HFFc6 (cell line): Measurements from ENCODE around the gene CNEP1R1. TPM values are rescaled to one million over a fixed set of nuclear protein-coding genes. Genes with fewer than 3 reads are reported as not detected.
A peak's percentile ranks its signal among the peaks of the same experiment; 100 is the strongest.

ENCODE experiments used
- DNase-seq: peaks from one replicate; pipeline ENCODE4 v3.0.0-alpha.2; 2018
- H3K27ac Mint-ChIP-seq: 2 replicates; pipeline ENCODE4 v1.8.0; 2020; ENCODE audit warnings: mild to moderate bottlenecking, mixed read lengths
- H3K27me3 Mint-ChIP-seq: 2 replicates; pipeline ENCODE4 v1.8.0; 2021; ENCODE audit warnings: mild to moderate bottlenecking, moderate library complexity, mixed read lengths; ENCODE audit not compliant: insufficient read depth
- H3K36me3 Mint-ChIP-seq: 2 replicates; pipeline ENCODE4 v1.8.0; 2021; ENCODE audit warnings: low read depth, mixed read lengths
- H3K4me1 Mint-ChIP-seq: 2 replicates; pipeline ENCODE4 v1.8.0; 2020; ENCODE audit warnings: low read depth, mixed read lengths
- H3K4me3 Mint-ChIP-seq: 2 replicates; pipeline ENCODE4 v1.8.0; 2020; ENCODE audit warnings: mild to moderate bottlenecking, moderate library complexity, mixed read lengths
- H3K9me3 Mint-ChIP-seq: 2 replicates; pipeline ENCODE4 v1.8.0; 2020; ENCODE audit warnings: mild to moderate bottlenecking, mixed read lengths
- CTCF ChIP-seq: fragments of 200-600 bp; sonication (generic); IDR thresholded peaks from 2 replicates; pipeline ENCODE4 v1.5.0; 2021; ENCODE audit warnings: antibody characterized with exemption, mild to moderate bottlenecking
- long read RNA-seq: library from polyadenylated mRNA; unstranded; transcript quantifications from one replicate; pipeline ENCODE4 v2.0.0, GENCODE V29; 2019
- total RNA-seq, 6 experiments: library from RNA; stranded (reverse); fragmentation: NEBNext Ultra II Directional; extraction: Animal tissue kit (Norgen Biotek cat#: 25700); gene quantifications; 2 replicates in 1 of 6; 3 replicates in 5 of 6; pipeline ENCODE4 v1.2.3, GENCODE V29; 2021

CNEP1R1 gene
- total RNA-seq: 10 to 100 TPM; 22.7 to 28.1 (median 24.2) TPM
- long read RNA-seq, transcript CNEP1R1-202 (6 exons, 2,117 nt): major isoform, 19 of 38 reads
- long read RNA-seq, transcript CNEP1R1-203 (7 exons, 2,965 nt): minor isoform, 9 of 38 reads
- long read RNA-seq, partial matches to known transcripts: 1 of 38 reads
- long read RNA-seq, other reads (novel, unspliced or antisense): 9 of 38 reads

GRCh38 chr16:50024684-50025536 lies at the start of gene CNEP1R1:
Gene CNEP1R1, plus strand, starts transcription at chr16:50025225. Its CDS starts 91 bp downstream, at chr16:50025316.
- peak; percentile 99 for TF ChIP-seq CTCF
- peak; percentile 96 for DNase-seq
- H3K27me3 Mint-ChIP-seq: no peaks in the 10 kb centered on the region; the same call in 1 of the 2 replicates
- no peaks in the 10 kb centered on the region for H3K9me3 Mint-ChIP-seq
- H3K4me1 Mint-ChIP-seq: peaks cover 20% of the 10 kb centered on the region
- H3K4me3 Mint-ChIP-seq: peak within 1 kb of the TSS; percentile 99
- H3K36me3 Mint-ChIP-seq: no peaks in the 10 kb centered on the region; the same call in 1 of the 2 replicates
- H3K27ac Mint-ChIP-seq: peak within 1 kb of the TSS; percentile 71

GRCh38 chr16:49977427-49977826 lies 47.6 kb upstream of the CNEP1R1 start:
- Mint-ChIP-seq H3K27ac (no peak overlapping the region), H3K36me3 (no peaks in the 10 kb centered on the region), H3K27me3 (peaks cover 11% of the 10 kb centered on the region), H3K9me3 (no peaks in the 10 kb centered on the region), H3K4me3 (no peak overlapping the region), H3K4me1 (no peaks in the 10 kb centered on the region)
- TF ChIP-seq CTCF: no peak
- no peak for DNase-seq

GRCh38 chr16:49978569-49979326 lies 46.3 kb upstream of the CNEP1R1 start:
- Mint-ChIP-seq H3K27me3 (peaks cover 7% of the 10 kb centered on the region), H3K4me3 (no peak overlapping the region), H3K27ac (no peak overlapping the region), H3K9me3 (no peaks in the 10 kb centered on the region), H3K4me1 (no peaks in the 10 kb centered on the region), H3K36me3 (no peaks in the 10 kb centered on the region)
- no peak for DNase-seq
- TF ChIP-seq CTCF: no peak

GRCh38 chr16:49980166-49980565 lies 44.9 kb upstream of the CNEP1R1 start:
- Mint-ChIP-seq H3K27me3 (peaks cover 1% of the 10 kb centered on the region; the same call in 1 of the 2 replicates), H3K4me3 (no peak overlapping the region), H3K4me1 (no peaks in the 10 kb centered on the region), H3K9me3 (no peaks in the 10 kb centered on the region), H3K27ac (no peak overlapping the region), H3K36me3 (no peaks in the 10 kb centered on the region)
- no peak for DNase-seq
- no peak for TF ChIP-seq CTCF

- Mint-ChIP-seq H3K4me3 (peak overlapping the region; percentile 73), H3K27ac (no peak overlapping the region), H3K9me3 (no peaks in the 10 kb centered on the region), H3K36me3 (no peaks in the 10 kb centered on the region), H3K4me1 (peaks cover 17% of the 10 kb centered on the region), H3K27me3 (no peaks in the 10 kb centered on the region; the same call in none of the 2 replicates)
- no peak for DNase-seq
- TF ChIP-seq CTCF: no peak
Measured at GRCh38 chr16:49986351-49987124, 38.5 kb upstream of the CNEP1R1 start.
